Caco-2 (cell line): ENCODE measurements around the gene CNTN5. TPM values are rescaled to one million over a fixed set of nuclear protein-coding genes. Genes with fewer than 3 reads are reported as not detected.

Source experiments
- BruUV-seq: library from RNA; stranded (reverse); fragments of 400-500 nt; replicated peaks from 2 replicates; lab custom pipeline; 2021; lab: Mats Ljungman, UMichigan
- CTCF ChIA-PET: fragments of 300-600 bp; sonication (Branson Sonifier 250); formaldehyde crosslinking; loops from one replicate; lab custom pipeline; 2022; ENCODE audit warnings: antibody characterized with exemption; lab: Charles Lee
- POLR2A ChIA-PET: fragments of 300-600 bp; sonication (Branson Sonifier 250); formaldehyde crosslinking; loops from one replicate; lab custom pipeline; 2022; ENCODE audit warnings: antibody characterized with exemption; lab: Charles Lee
- DNase-seq, 2 experiments: peaks; one replicate each; pipeline versions ENCODE4 v3.0.0 to v3.0.0-alpha.2; 2020 to 2022
- H3K27me3 ChIP-seq: replicated peaks from 2 replicates; pipeline ENCODE4 v1.6.0; 2011; ENCODE audit warnings: low read length; ENCODE audit not compliant: control insufficient read depth, insufficient read depth
- H3K36me3 ChIP-seq: 2 replicates; pipeline ENCODE4 v1.5.1; 2011; ENCODE audit warnings: low read length; ENCODE audit not compliant: control insufficient read depth, insufficient read depth
- H3K4me1 ChIP-seq: fragments of 250-450 bp; sonication (Bioruptor Pico); 2 replicates; pipeline ENCODE4 v1.5.1; 2020; ENCODE audit warnings: mild to moderate bottlenecking
- H3K4me3 ChIP-seq: 2 replicates; pipeline ENCODE4 v1.5.1; 2011; ENCODE audit warnings: low read depth, mild to moderate bottlenecking, control low read depth, low read length
- H3K9me3 ChIP-seq: fragments of 250-450 bp; sonication (Bioruptor Pico); 2 replicates; pipeline ENCODE4 v1.5.1; 2020; ENCODE audit warnings: mild to moderate bottlenecking, moderate library complexity
- H3K27ac Mint-ChIP-seq: one replicate; pipeline ENCODE4 v1.8.0; 2022; ENCODE audit warnings: mixed read lengths; ENCODE audit not compliant: unreplicated experiment
- H3K27me3 Mint-ChIP-seq: one replicate; pipeline ENCODE4 v1.8.0; 2022; ENCODE audit warnings: mixed read lengths; ENCODE audit not compliant: insufficient read depth, unreplicated experiment
- H3K36me3 Mint-ChIP-seq: one replicate; pipeline ENCODE4 v1.8.0; 2022; ENCODE audit warnings: mild to moderate bottlenecking, mixed read lengths; ENCODE audit not compliant: insufficient read depth, unreplicated experiment
- H3K4me1 Mint-ChIP-seq: one replicate; pipeline ENCODE4 v1.8.0; 2022; ENCODE audit warnings: low read depth, mixed read lengths; ENCODE audit not compliant: unreplicated experiment
- H3K4me3 Mint-ChIP-seq: one replicate; pipeline ENCODE4 v1.8.0; 2022; ENCODE audit warnings: mild to moderate bottlenecking, moderate library complexity, mixed read lengths; ENCODE audit not compliant: unreplicated experiment
- H3K9me3 Mint-ChIP-seq: one replicate; pipeline ENCODE4 v1.8.0; 2022; ENCODE audit warnings: mixed read lengths; ENCODE audit not compliant: unreplicated experiment
- intact Hi-C: fragments of 100-400 bp; cut with micrococcal nuclease; formaldehyde crosslinking; loops from one replicate; pipeline ENCODE4 v1.10.0; 2022; ENCODE audit not compliant: unreplicated experiment
- total RNA-seq: library from RNA; stranded (reverse); gene quantifications from 2 replicates; pipeline ENCODE4 v1.2.3, GENCODE V29; 2022
- TF ChIP-seq, protein P1 (sequence below), 2 experiments: fragments of 200-600 bp in 1 of 2; IDR thresholded peaks; 1 replicate in 1 of 2; 2 replicates in 1 of 2; pipeline versions ENCODE4 v1.5.1 to v1.8.0; 2011 to 2022; ENCODE audit warnings: antibody characterized with exemption in 1 of 2, control low read depth in 1 of 2, inconsistent platforms in 1 of 2, low read depth in 1 of 2, low read length in 1 of 2, mild to moderate bottlenecking in 1 of 2, moderate library complexity in 1 of 2; ENCODE audit not compliant: insufficient read depth in 1 of 2, severe bottlenecking in 1 of 2, unreplicated experiment in 1 of 2

CNTN5 gene
- total RNA-seq, 1 experiment from 2014 or later = 1.00 TPM

- DNase-seq = no peak
- H3K9me3 Mint-ChIP-seq = peaks cover 52% of the 10 kb centered on the region
- H3K27me3 Mint-ChIP-seq = no peaks in the 10 kb centered on the region
- peaks cover 18% of the 10 kb centered on the region for H3K4me1 Mint-ChIP-seq
- H3K4me3 Mint-ChIP-seq = no peak overlapping the region
- intact Hi-C loops = no loop called here
- ChIA-PET CTCF (no interaction called here), POLR2A (no interaction called here)
- Histone ChIP-seq H3K27me3 (no peaks in the 10 kb centered on the region), H3K36me3 (no peaks in the 10 kb centered on the region), H3K4me1 (peaks cover 21% of the 10 kb centered on the region), H3K4me3 (no peak overlapping the region), H3K9me3 (peaks cover 20% of the 10 kb centered on the region)
- BruUV-seq = no TSS peak
- H3K27ac Mint-ChIP-seq = no peak overlapping the region
- TF ChIP-seq, protein P1, sequence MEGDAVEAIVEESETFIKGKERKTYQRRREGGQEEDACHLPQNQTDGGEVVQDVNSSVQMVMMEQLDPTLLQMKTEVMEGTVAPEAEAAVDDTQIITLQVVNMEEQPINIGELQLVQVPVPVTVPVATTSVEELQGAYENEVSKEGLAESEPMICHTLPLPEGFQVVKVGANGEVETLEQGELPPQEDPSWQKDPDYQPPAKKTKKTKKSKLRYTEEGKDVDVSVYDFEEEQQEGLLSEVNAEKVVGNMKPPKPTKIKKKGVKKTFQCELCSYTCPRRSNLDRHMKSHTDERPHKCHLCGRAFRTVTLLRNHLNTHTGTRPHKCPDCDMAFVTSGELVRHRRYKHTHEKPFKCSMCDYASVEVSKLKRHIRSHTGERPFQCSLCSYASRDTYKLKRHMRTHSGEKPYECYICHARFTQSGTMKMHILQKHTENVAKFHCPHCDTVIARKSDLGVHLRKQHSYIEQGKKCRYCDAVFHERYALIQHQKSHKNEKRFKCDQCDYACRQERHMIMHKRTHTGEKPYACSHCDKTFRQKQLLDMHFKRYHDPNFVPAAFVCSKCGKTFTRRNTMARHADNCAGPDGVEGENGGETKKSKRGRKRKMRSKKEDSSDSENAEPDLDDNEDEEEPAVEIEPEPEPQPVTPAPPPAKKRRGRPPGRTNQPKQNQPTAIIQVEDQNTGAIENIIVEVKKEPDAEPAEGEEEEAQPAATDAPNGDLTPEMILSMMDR (IDR thresholded peaks at IDR 0.05; ENCODE audit: insufficient read depth in 1 of 2, low read depth in 1 of 2, low read length in 1 of 2, severe bottlenecking in 1 of 2, unreplicated experiment in 1 of 2) = no peak
- H3K36me3 Mint-ChIP-seq = no peaks in the 10 kb centered on the region
Observed at GRCh38 chr11:100397401-100397800, 1376.7 kb downstream of the CNTN5 start.

DNA sequence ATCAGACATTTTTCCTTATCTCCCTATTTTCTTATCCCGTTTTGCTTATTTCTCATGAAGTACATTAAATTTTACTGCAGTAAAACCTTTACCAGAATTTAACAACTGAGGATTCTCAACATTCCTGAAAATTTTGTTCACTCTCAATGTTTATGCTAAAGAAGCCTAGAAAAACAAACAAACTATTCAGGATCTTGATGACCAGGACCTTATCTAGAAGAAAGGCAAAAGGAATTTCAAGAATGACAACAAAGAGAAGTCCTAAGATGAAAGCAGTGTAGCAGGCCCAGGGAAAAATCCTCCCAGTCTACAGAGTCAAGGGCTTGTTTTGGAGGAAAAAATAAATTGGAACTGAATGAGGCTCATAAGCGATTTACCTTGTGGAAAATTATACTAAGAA is 1383.1 kb downstream of the CNTN5 start:
- H3K36me3 Mint-ChIP-seq = peaks cover 37% of the 10 kb centered on the region
- ChIA-PET POLR2A (no interaction called here), CTCF (no interaction called here)
- peaks cover 56% of the 10 kb centered on the region for H3K4me1 Mint-ChIP-seq
- no peaks in the 10 kb centered on the region for H3K36me3 ChIP-seq
- no peaks in the 10 kb centered on the region for H3K27me3 Mint-ChIP-seq
- no peaks in the 10 kb centered on the region for H3K27me3 ChIP-seq
- TF ChIP-seq, protein P1 (IDR thresholded peaks at IDR 0.05; ENCODE audit: insufficient read depth in 1 of 2, low read depth in 1 of 2, low read length in 1 of 2, severe bottlenecking in 1 of 2, unreplicated experiment in 1 of 2) = no peak
- H3K9me3 ChIP-seq = peaks cover 59% of the 10 kb centered on the region
- peaks cover 79% of the 10 kb centered on the region for H3K9me3 Mint-ChIP-seq
- H3K4me3 Mint-ChIP-seq = peak overlapping the region; percentile 39
- intact Hi-C loops = loop anchor here (1.0 to 5.0 kb wide), 3 partner anchors 373 to 445 kb away; no protein-coding TSS in a partner anchor
- peaks cover 74% of the 10 kb centered on the region for H3K4me1 ChIP-seq
- no TSS peak for BruUV-seq
- peak overlapping the region; percentile 87 for H3K27ac Mint-ChIP-seq
- DNase-seq = peak; percentile 69 to 73
- no peak overlapping the region for H3K4me3 ChIP-seq

DNA sequence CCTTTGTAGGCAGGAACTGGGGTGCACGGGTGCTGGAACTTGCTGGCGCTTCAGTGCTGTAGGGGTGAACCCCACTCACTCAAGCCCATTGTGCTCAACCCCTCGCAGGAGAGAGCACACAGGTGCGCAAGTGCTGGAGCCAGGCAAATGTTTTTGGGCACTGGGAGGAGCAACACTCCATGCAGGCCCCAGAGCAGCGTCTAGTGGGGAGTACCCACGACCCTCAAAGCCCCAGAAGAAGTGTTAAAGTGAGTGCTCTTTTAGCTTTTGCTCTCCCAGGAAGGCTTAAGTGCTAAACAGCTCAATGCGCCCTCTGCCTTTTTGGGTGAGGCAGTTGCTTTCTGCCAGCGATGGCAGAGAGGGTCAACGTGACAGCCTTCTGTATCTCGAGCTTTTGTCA is 1384.2 kb downstream of the CNTN5 start:
- CTCF ChIA-PET = no interaction called here
- TF ChIP-seq, protein P1 (IDR thresholded peaks at IDR 0.05; ENCODE audit: insufficient read depth in 1 of 2, low read depth in 1 of 2, low read length in 1 of 2, severe bottlenecking in 1 of 2, unreplicated experiment in 1 of 2) = no peak
- Mint-ChIP-seq H3K27ac (peak overlapping the region; percentile 87), H3K4me3 (no peak overlapping the region), H3K4me1 (peaks cover 48% of the 10 kb centered on the region), H3K36me3 (peaks cover 40% of the 10 kb centered on the region), H3K9me3 (peaks cover 76% of the 10 kb centered on the region), H3K27me3 (no peaks in the 10 kb centered on the region)
- intact Hi-C loops = loop anchor here (2.0 to 5.0 kb wide), 2 partner anchors 372 to 444 kb away; no protein-coding TSS in a partner anchor
- Histone ChIP-seq H3K27me3 (no peaks in the 10 kb centered on the region), H3K4me3 (no peak overlapping the region), H3K9me3 (peaks cover 59% of the 10 kb centered on the region), H3K36me3 (no peaks in the 10 kb centered on the region), H3K4me1 (peaks cover 64% of the 10 kb centered on the region)
- no TSS peak for BruUV-seq
- POLR2A ChIA-PET = no interaction called here
- no peak for DNase-seq
